OCI-LY7 (cell line): ENCODE measurements around the gene TMEM38A. TPM values are rescaled to one million over a fixed set of nuclear protein-coding genes. Genes with fewer than 3 reads are reported as not detected.
A peak's percentile ranks its signal among the peaks of the same experiment; 100 is the strongest.
"Not testable (repeated sequence)": the region's sequence is repeated elsewhere in the genome, so short reads cannot be mapped to it uniquely, and the experiment has no call there.

Experiments used
- BruUV-seq: library from RNA; stranded (reverse); fragments of 400-500 nt; replicated peaks from 2 replicates; lab custom pipeline; 2021; lab: Mats Ljungman, UMichigan
- CTCF ChIA-PET: fragments of 300-600 bp; sonication (Branson Sonifier 250); formaldehyde crosslinking; loops from one replicate; lab custom pipeline; 2022; ENCODE audit warnings: antibody characterized with exemption; ENCODE audit not compliant: unreplicated experiment; lab: Charles Lee
- POLR2A ChIA-PET: fragments of 300-600 bp; sonication (Branson Sonifier 250); formaldehyde crosslinking; loops from one replicate; lab custom pipeline; 2022; ENCODE audit warnings: antibody characterized with exemption; lab: Charles Lee
- DNase-seq: peaks from one replicate; pipeline ENCODE4 v3.0.0-alpha.2; 2015; ENCODE audit warnings: low spot score
- H2AFZ ChIP-seq: fragments of 200-600 bp; sonication (generic), shearing (Covaris generic); 2 replicates; pipeline ENCODE4 v1.6.1; 2014; ENCODE audit warnings: mild to moderate bottlenecking, antibody characterized with exemption, low read length, moderate library complexity
- H3K27ac ChIP-seq: fragments of 200-600 bp; sonication (generic); 2 replicates; pipeline ENCODE4 v1.5.1; 2014; ENCODE audit warnings: mixed run types, low read depth, mild to moderate bottlenecking, moderate library complexity, low read length, inconsistent platforms; ENCODE audit not compliant: poor library complexity, severe bottlenecking
- H3K36me3 ChIP-seq: fragments of 200-600 bp; sonication (generic); 2 replicates; pipeline ENCODE4 v1.6.1; 2014; ENCODE audit warnings: mild to moderate bottlenecking, antibody characterized with exemption, low read length, moderate library complexity, mixed read lengths; ENCODE audit not compliant: insufficient read depth
- H3K4me1 ChIP-seq: fragments of 200-600 bp; sonication (generic); 2 replicates; pipeline ENCODE4 v1.5.1; 2014; ENCODE audit warnings: mild to moderate bottlenecking, low read length; ENCODE audit not compliant: insufficient read depth, poor library complexity, severe bottlenecking
- H3K4me2 ChIP-seq: fragments of 200-600 bp; sonication (generic); 2 replicates; pipeline ENCODE4 v1.6.1; 2014; ENCODE audit warnings: mild to moderate bottlenecking, low read length
- H3K4me3 ChIP-seq: fragments of 200-600 bp; sonication (generic); 2 replicates; pipeline ENCODE4 v1.5.1; 2014; ENCODE audit warnings: mild to moderate bottlenecking, low read depth, low read length; ENCODE audit not compliant: poor library complexity, severe bottlenecking
- H3K79me2 ChIP-seq: fragments of 200-600 bp; sonication (generic); 2 replicates; pipeline ENCODE4 v1.6.1; 2016; ENCODE audit warnings: low read depth, mild to moderate bottlenecking, low read length, moderate library complexity, mixed read lengths; ENCODE audit not compliant: insufficient read depth
- H3K9me2 ChIP-seq: fragments of 200-600 bp; sonication (generic); 2 replicates; pipeline ENCODE4 v1.6.1; 2016; ENCODE audit warnings: mild to moderate bottlenecking, low read length, mixed read lengths; ENCODE audit not compliant: insufficient read depth
- H3K9me3 ChIP-seq: fragments of 200-600 bp; sonication (generic); 2 replicates; pipeline ENCODE4 v1.6.1; 2014; ENCODE audit warnings: mild to moderate bottlenecking, mixed run types, low read length, mixed read lengths
- H4K20me1 ChIP-seq: fragments of 200-600 bp; sonication (generic); 2 replicates; pipeline ENCODE4 v1.6.1; 2014; ENCODE audit warnings: mild to moderate bottlenecking, antibody characterized with exemption, low read length, moderate library complexity, mixed read lengths; ENCODE audit not compliant: insufficient read depth
- EZH2phosphoT487 ChIP-seq: fragments of 200-600 bp; sonication (generic); IDR thresholded peaks from 2 replicates; pipeline ENCODE4 v1.6.1; 2018; ENCODE audit warnings: low read depth, borderline replicate concordance, mild to moderate bottlenecking, mixed run types, antibody characterized with exemption, low read length, moderate library complexity, mixed read lengths
- intact Hi-C: fragments of 100-400 bp; cut with micrococcal nuclease; formaldehyde crosslinking; loops from one replicate; pipeline ENCODE4 v1.10.0; 2022; ENCODE audit not compliant: unreplicated experiment
- total RNA-seq, 2 experiments: library from RNA; depleted of rRNA in 1 of 2; stranded (reverse); fragments of >200 nt in 1 of 2; shearing (Covaris generic) in 1 of 2; gene quantifications; 2 replicates each; pipeline ENCODE4 v1.2.3, GENCODE V29; 2014 to 2022
- TF ChIP-seq, protein P1 (sequence below): fragments of 200-600 bp; sonication (generic); conservative IDR thresholded peaks from 2 replicates; pipeline ENCODE4 v1.5.1; 2014; ENCODE audit warnings: mild to moderate bottlenecking, antibody characterized with exemption, low read length, moderate library complexity, mixed read lengths

Gene TMEM38A
- total RNA-seq, 2 experiments from 2014 or later = 18.1 to 20.4 TPM

DNA sequence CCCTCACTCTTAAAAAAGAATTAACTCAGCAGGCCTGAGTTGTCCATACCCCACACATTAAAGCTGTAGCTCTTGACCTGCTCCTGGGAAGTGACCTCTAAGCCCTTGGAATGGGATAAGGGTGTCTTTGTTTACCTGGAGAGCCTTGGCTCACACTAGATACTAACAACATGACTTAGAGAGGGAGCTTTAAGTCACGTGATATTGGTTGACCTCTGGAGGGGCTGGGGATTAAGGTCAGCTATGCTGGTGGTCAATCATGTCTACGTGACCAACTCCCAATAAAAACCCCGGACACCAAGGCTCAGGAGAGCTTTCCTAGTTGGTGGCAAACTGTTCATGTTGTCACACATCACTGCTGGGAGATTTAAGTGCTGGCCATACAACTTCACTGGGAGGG lies 61.7 kb downstream of the TMEM38A start:
- Histone ChIP-seq H3K36me3 (no peaks in the 10 kb centered on the region), H2AFZ (no peak overlapping the region), H3K79me2 (no peaks in the 10 kb centered on the region), H3K9me2 (no peaks in the 10 kb centered on the region), H3K9me3 (no peaks in the 10 kb centered on the region), H3K4me2 (no peak overlapping the region), H3K4me1 (peaks cover 37% of the 10 kb centered on the region), H3K4me3 (no peak overlapping the region), H3K27ac (no peak overlapping the region), H4K20me1 (no peaks in the 10 kb centered on the region)
- ChIA-PET POLR2A (interaction anchor here (0.6 kb wide), 2 partner anchors 61 to 206 kb away, joined by 3 to 4 read pairs; no protein-coding TSS in a partner anchor), CTCF (interaction anchor here (0.6 kb wide), 1 partner anchor 59 kb away, joined by 3 read pairs; no protein-coding TSS in a partner anchor)
- TF ChIP-seq EZH2phosphoT487 = no peak
- TF ChIP-seq, protein P1, sequence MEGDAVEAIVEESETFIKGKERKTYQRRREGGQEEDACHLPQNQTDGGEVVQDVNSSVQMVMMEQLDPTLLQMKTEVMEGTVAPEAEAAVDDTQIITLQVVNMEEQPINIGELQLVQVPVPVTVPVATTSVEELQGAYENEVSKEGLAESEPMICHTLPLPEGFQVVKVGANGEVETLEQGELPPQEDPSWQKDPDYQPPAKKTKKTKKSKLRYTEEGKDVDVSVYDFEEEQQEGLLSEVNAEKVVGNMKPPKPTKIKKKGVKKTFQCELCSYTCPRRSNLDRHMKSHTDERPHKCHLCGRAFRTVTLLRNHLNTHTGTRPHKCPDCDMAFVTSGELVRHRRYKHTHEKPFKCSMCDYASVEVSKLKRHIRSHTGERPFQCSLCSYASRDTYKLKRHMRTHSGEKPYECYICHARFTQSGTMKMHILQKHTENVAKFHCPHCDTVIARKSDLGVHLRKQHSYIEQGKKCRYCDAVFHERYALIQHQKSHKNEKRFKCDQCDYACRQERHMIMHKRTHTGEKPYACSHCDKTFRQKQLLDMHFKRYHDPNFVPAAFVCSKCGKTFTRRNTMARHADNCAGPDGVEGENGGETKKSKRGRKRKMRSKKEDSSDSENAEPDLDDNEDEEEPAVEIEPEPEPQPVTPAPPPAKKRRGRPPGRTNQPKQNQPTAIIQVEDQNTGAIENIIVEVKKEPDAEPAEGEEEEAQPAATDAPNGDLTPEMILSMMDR = no peak
- intact Hi-C loops = no loop called here
- BruUV-seq = no TSS peak
- no peak for DNase-seq

DNA sequence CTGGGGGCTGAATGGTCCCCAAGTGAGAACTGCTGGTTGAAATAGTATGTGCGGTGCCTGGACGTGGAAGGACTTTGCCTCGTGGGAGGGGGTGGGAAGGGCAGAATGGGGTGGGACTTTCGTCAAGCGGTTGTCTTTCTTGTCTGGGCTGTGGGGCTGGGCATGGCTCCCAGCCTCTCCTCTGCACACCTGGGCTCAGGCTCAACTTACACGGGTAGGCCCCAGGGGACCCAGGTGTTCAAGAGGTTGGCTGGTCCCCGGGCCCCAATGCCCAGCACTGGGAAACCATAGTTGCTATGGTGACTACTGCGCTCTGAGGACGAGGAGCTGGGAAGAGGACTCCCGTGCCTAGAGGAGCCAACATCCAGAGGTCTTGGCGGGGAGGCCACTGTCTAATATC lies 66.0 kb downstream of the TMEM38A start:
- POLR2A ChIA-PET = no interaction called here
- no TSS peak for BruUV-seq
- Histone ChIP-seq H3K36me3 (no peaks in the 10 kb centered on the region), H2AFZ (no peak overlapping the region), H4K20me1 (no peaks in the 10 kb centered on the region), H3K4me1 (peaks cover 12% of the 10 kb centered on the region), H3K9me3 (no peaks in the 10 kb centered on the region), H3K4me2 (no peak overlapping the region; the same call in 1 of the 2 replicates), H3K79me2 (no peaks in the 10 kb centered on the region), H3K27ac (no peak overlapping the region), H3K9me2 (no peaks in the 10 kb centered on the region), H3K4me3 (no peak overlapping the region)
- DNase-seq = peak; percentile 58
- TF ChIP-seq EZH2phosphoT487 = no peak
- TF ChIP-seq, protein P1 = no peak
- intact Hi-C loops = no loop called here
- CTCF ChIA-PET = no interaction called here

DNA sequence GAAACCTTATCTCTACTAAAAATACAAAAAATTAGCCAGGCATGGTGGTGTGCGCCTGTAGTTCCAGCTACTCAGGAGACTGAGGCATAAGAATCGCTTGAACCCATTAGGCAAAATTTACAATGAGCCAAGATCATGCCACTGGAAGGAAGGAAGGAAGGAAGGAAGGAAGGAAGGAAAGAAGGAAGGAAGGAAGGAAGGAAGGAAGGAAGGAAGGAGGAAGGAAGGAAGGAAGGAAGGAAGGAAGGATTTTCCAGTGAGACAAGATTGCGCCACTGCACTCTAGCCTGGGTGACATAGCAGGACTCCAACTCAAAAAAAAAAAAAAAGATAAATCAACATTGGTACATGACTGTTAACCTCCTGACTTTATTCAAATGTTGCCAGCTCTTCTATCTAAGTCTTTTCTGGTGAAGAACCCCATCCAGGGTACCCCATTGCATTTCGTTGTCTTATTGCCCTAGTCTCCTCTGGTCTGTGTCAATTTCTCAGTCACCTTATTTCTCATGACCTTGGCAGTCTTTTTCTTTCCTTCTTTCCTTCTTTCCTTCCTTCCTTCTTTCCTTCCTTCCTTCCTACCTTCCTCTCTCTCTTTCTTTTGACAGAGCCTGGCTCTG lies 74.8 kb downstream of the TMEM38A start:
- H2AFZ ChIP-seq, H3K9me3 ChIP-seq, DNase-seq, H4K20me1 ChIP-seq, H3K36me3 ChIP-seq, H3K4me2 ChIP-seq, intact Hi-C loops, BruUV-seq, H3K27ac ChIP-seq, H3K9me2 ChIP-seq, CTCF ChIA-PET, H3K4me3 ChIP-seq, H3K4me1 ChIP-seq, H3K79me2 ChIP-seq: not testable (repeated sequence)
- POLR2A ChIA-PET = interaction anchor here (0.6 to 0.7 kb wide), 3 partner anchors 33 to 294 kb away, joined by 3 to 5 read pairs (median 5); no protein-coding TSS in a partner anchor
